ENCODE data around the gene EFNB3. TPM values are rescaled to one million over a fixed set of nuclear protein-coding genes. Genes with fewer than 3 reads are reported as not detected.

EFNB3 gene
- polyA plus RNA-seq, 2 of the 4 experiments (the other 2 are of a cell fraction) = 1.7 to 1.9 TPM

DNA sequence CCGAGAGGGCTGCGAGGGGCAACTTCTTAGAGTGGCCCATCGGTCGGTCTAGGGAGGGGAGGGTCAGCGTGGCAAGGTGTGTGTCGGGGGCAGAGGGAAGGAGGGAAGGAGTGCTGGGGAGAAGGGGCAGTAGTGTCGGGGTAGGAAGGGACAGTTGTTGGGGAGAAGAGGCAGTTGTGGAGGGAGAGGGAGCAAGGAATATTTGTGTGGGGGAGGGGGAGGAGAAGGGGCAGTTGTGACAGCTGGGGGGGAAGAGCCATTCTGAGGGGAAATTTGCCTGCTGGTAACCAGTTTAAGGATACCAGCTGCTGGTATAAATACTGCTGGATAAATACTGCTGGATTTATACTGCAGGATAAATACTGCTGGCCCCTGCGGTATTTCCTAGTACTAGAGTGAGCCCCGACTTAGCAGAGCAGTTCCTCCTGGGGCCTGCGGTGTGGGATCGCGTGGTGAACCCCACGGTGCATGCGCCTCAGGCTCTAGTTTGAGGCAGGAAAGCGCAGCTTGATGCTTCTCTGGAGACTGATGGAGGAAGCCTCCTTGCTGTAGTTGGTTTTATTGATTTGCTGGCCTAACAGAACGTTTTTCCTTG, 12.9 kb downstream of the EFNB3 start:
- H3K4me1 ChIP-seq = peaks cover 21% of the 10 kb centered on the region
- CTCF ChIA-PET = interaction anchor here (0.7 to 5.0 kb wide), 22 partner anchors 9 to 339 kb away, joined by 3 to 65 read pairs (median 8); partner anchors contain the start of genes CD68, EFNB3, FXR2 and SOX15
- 30% methylated on average over 10 of the region's 16 CpGs for WGBS (ENCODE audit: missing lambda C conversion rate)
- H3K27ac ChIP-seq = peak overlapping the region; percentile 79 to 89
- TF ChIP-seq GATA3 (IDR thresholded peaks at IDR 0.05; ENCODE audit: borderline replicate concordance) (no peak), NFE2L2 (conservative IDR thresholded peaks at IDR 0.05; ENCODE audit: low read length) (no peak), EHMT2 (IDR thresholded peaks at IDR 0.05; ENCODE audit: low read depth) (no peak), SMC3 (IDR thresholded peaks at IDR 0.05) (no peak), EP300 (IDR thresholded peaks at IDR 0.05) (no peak), MAX (IDR thresholded peaks at IDR 0.05) (no peak), EHF (CRISPR knock-in tag; IDR thresholded peaks at IDR 0.05) (no peak), MAFK (IDR thresholded peaks at IDR 0.05; ENCODE audit: partially characterized antibody) (no peak)
- H3K9me3 ChIP-seq = no peaks in the 10 kb centered on the region
- peak in 1 of 2 experiments; percentile 35 for DNase-seq (ENCODE audit: low read depth in 1 of 2, low spot score in 1 of 2)
- ATAC-seq = peak in 1 of 2 experiments; percentile 6; a peak in 5 of 6 replicates
- FAIRE-seq = no peak
- peak overlapping the region; percentile 82 for H3K4me2 ChIP-seq
- peak overlapping the region; percentile 52 for H3K4me3 ChIP-seq
- POLR2A ChIA-PET = interaction anchor here (0.7 to 2.7 kb wide), 4 partner anchors 12 to 409 kb away, joined by 3 to 18 read pairs (median 10); partner anchors contain the start of genes EFNB3 and TP53

- no peak for TF ChIP-seq GATA3 (IDR thresholded peaks at IDR 0.05; ENCODE audit: borderline replicate concordance)
- TF ChIP-seq ZFP36 (IDR thresholded peaks at IDR 0.05; ENCODE audit: borderline replicate concordance, partially characterized antibody) = no peak
- TF ChIP-seq HDAC2 (IDR thresholded peaks at IDR 0.05) = no peak
- no peak for FAIRE-seq
- H3K4me2 ChIP-seq = no peak overlapping the region
- POLR2A ChIA-PET = no interaction called here
- WGBS (ENCODE audit: missing lambda C conversion rate) = 67% methylated on average over 9 of the region's 9 CpGs
- H3K4me3 ChIP-seq = no peak overlapping the region
- no peak for ATAC-seq
- CTCF ChIA-PET = interaction anchor here (1.7 kb wide), 1 partner anchor 12 kb away, joined by 7 read pairs; no protein-coding TSS in a partner anchor
- no peak for DNase-seq (ENCODE audit: low read depth in 1 of 2, low spot score in 1 of 2)
- no peak overlapping the region for H3K27ac ChIP-seq
- H3K4me1 ChIP-seq = peaks cover 21% of the 10 kb centered on the region
- H3K9me3 ChIP-seq = no peaks in the 10 kb centered on the region
These were observed 14.7 kb downstream of the EFNB3 start for GRCh38 chr17:7719661-7720060.

- no peak for ATAC-seq
- ChIA-PET CTCF (interaction anchor here (0.6 to 1.8 kb wide), 5 partner anchors 9 to 159 kb away, joined by 3 to 7 read pairs (median 4); partner anchors contain the start of gene SENP3), POLR2A (no interaction called here)
- no peak overlapping the region for H3K4me3 ChIP-seq
- H3K27ac ChIP-seq = no peak overlapping the region
- DNase-seq (ENCODE audit: low read depth in 1 of 2, low spot score in 1 of 2) = no peak
- H3K4me2 ChIP-seq = no peak overlapping the region
- 28% methylated on average over 4 of the region's 4 CpGs for WGBS (ENCODE audit: missing lambda C conversion rate)
- no peaks in the 10 kb centered on the region for H3K9me3 ChIP-seq
- TF ChIP-seq ZNF302 (CRISPR knock-in tag; IDR thresholded peaks at IDR 0.05) (no peak), ZC3H11A (IDR thresholded peaks at IDR 0.05) (no peak), ESRRA (IDR thresholded peaks at IDR 0.05; ENCODE audit: borderline replicate concordance, low read length) (no peak), JUNB (IDR thresholded peaks at IDR 0.05) (no peak), PHF8 (IDR thresholded peaks at IDR 0.05; ENCODE audit: borderline replicate concordance, low read depth) (no peak), HEYL (CRISPR knock-in tag; IDR thresholded peaks at IDR 0.05) (no peak)
- TF ChIP-seq, protein P1, sequence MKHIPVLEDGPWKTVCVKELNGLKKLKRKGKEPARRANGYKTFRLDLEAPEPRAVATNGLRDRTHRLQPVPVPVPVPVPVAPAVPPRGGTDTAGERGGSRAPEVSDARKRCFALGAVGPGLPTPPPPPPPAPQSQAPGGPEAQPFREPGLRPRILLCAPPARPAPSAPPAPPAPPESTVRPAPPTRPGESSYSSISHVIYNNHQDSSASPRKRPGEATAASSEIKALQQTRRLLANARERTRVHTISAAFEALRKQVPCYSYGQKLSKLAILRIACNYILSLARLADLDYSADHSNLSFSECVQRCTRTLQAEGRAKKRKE (CRISPR knock-in tag; IDR thresholded peaks at IDR 0.05; ENCODE audit: low read depth) = no peak
- H3K4me1 ChIP-seq = peaks cover 21% of the 10 kb centered on the region
- no peak for FAIRE-seq
These were observed 15.1 kb downstream of the EFNB3 start for GRCh38 chr17:7720125-7720524.

GRCh38 chr17:7721612-7722011, 16.6 kb downstream of the EFNB3 start:
- ChIA-PET POLR2A (interaction anchor here (0.6 kb wide), 1 partner anchor 71 kb away, joined by 3 read pairs; no protein-coding TSS in a partner anchor), CTCF (interaction anchor here (0.5 to 5.5 kb wide), 6 partner anchors 10 to 257 kb away, joined by 3 to 17 read pairs (median 4); no protein-coding TSS in a partner anchor)
- Histone ChIP-seq H3K4me2 (no peak overlapping the region), H3K4me1 (peaks cover 12% of the 10 kb centered on the region; the same call in 2 of the 3 replicates), H3K9me3 (no peaks in the 10 kb centered on the region), H3K4me3 (no peak overlapping the region), H3K27ac (no peak overlapping the region)
- ATAC-seq (no peak), FAIRE-seq (no peak), DNase-seq (ENCODE audit: low read depth in 1 of 2, low spot score in 1 of 2) (no peak)
- TF ChIP-seq ZC3H11A (IDR thresholded peaks at IDR 0.05) = no peak
- TF ChIP-seq, protein P2, sequence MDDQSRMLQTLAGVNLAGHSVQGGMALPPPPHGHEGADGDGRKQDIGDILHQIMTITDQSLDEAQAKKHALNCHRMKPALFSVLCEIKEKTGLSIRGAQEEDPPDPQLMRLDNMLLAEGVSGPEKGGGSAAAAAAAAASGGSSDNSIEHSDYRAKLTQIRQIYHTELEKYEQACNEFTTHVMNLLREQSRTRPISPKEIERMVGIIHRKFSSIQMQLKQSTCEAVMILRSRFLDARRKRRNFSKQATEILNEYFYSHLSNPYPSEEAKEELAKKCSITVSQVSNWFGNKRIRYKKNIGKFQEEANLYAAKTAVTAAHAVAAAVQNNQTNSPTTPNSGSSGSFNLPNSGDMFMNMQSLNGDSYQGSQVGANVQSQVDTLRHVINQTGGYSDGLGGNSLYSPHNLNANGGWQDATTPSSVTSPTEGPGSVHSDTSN (IDR thresholded peaks at IDR 0.05) = no peak
- TF ChIP-seq POLR2AphosphoS2 (conservative IDR thresholded peaks at IDR 0.05; ENCODE audit: low read length) = no peak
- TF ChIP-seq, protein P3, sequence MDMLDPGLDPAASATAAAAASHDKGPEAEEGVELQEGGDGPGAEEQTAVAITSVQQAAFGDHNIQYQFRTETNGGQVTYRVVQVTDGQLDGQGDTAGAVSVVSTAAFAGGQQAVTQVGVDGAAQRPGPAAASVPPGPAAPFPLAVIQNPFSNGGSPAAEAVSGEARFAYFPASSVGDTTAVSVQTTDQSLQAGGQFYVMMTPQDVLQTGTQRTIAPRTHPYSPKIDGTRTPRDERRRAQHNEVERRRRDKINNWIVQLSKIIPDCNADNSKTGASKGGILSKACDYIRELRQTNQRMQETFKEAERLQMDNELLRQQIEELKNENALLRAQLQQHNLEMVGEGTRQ (IDR thresholded peaks at IDR 0.05) = no peak
- no peak for TF ChIP-seq NFE2L2 (conservative IDR thresholded peaks at IDR 0.05; ENCODE audit: low read length)
- TF ChIP-seq EP300 (IDR thresholded peaks at IDR 0.05) = no peak
- no peak for TF ChIP-seq ZSCAN20 (CRISPR knock-in tag; IDR thresholded peaks at IDR 0.05)
- no peak for TF ChIP-seq RFX5 (IDR thresholded peaks at IDR 0.05)
- no peak for TF ChIP-seq RAD21 (conservative IDR thresholded peaks at IDR 0.05 in 1 of 2, IDR thresholded peaks at IDR 0.05 in 1 of 2)
- no peak for TF ChIP-seq FOSL2 (IDR thresholded peaks at IDR 0.05)
- no peak for TF ChIP-seq FOSL2 (CRISPR knock-in tag; IDR thresholded peaks at IDR 0.05)
- TF ChIP-seq CEBPB (IDR thresholded peaks at IDR 0.05) = no peak
- TF ChIP-seq NR3C1 (IDR thresholded peaks at IDR 0.05) = no peak
- WGBS (ENCODE audit: missing lambda C conversion rate) = 69% methylated on average over 2 of the region's 2 CpGs
